OCI-LY7 (cell line): ENCODE data around the gene MIDN. TPM values are rescaled to one million over a fixed set of nuclear protein-coding genes. Genes with fewer than 3 reads are reported as not detected.

Experiments
- BruUV-seq: library from RNA; stranded (reverse); fragments of 400-500 nt; replicated peaks from 2 replicates; lab custom pipeline; 2021; lab: Mats Ljungman, UMichigan
- CTCF ChIA-PET: fragments of 300-600 bp; sonication (Branson Sonifier 250); formaldehyde crosslinking; loops from one replicate; lab custom pipeline; 2022; ENCODE audit warnings: antibody characterized with exemption; ENCODE audit not compliant: unreplicated experiment; lab: Charles Lee
- POLR2A ChIA-PET: fragments of 300-600 bp; sonication (Branson Sonifier 250); formaldehyde crosslinking; loops from one replicate; lab custom pipeline; 2022; ENCODE audit warnings: antibody characterized with exemption; lab: Charles Lee
- DNase-seq: peaks from one replicate; pipeline ENCODE4 v3.0.0-alpha.2; 2015; ENCODE audit warnings: low spot score
- H2AFZ ChIP-seq: fragments of 200-600 bp; sonication (generic), shearing (Covaris generic); 2 replicates; pipeline ENCODE4 v1.6.1; 2014; ENCODE audit warnings: mild to moderate bottlenecking, antibody characterized with exemption, low read length, moderate library complexity
- H3K27ac ChIP-seq: fragments of 200-600 bp; sonication (generic); 2 replicates; pipeline ENCODE4 v1.5.1; 2014; ENCODE audit warnings: mixed run types, low read depth, mild to moderate bottlenecking, moderate library complexity, low read length, inconsistent platforms; ENCODE audit not compliant: poor library complexity, severe bottlenecking
- H3K36me3 ChIP-seq: fragments of 200-600 bp; sonication (generic); 2 replicates; pipeline ENCODE4 v1.6.1; 2014; ENCODE audit warnings: mild to moderate bottlenecking, antibody characterized with exemption, low read length, moderate library complexity, mixed read lengths; ENCODE audit not compliant: insufficient read depth
- H3K4me1 ChIP-seq: fragments of 200-600 bp; sonication (generic); 2 replicates; pipeline ENCODE4 v1.5.1; 2014; ENCODE audit warnings: mild to moderate bottlenecking, low read length; ENCODE audit not compliant: insufficient read depth, poor library complexity, severe bottlenecking
- H3K4me2 ChIP-seq: fragments of 200-600 bp; sonication (generic); 2 replicates; pipeline ENCODE4 v1.6.1; 2014; ENCODE audit warnings: mild to moderate bottlenecking, low read length
- H3K4me3 ChIP-seq: fragments of 200-600 bp; sonication (generic); 2 replicates; pipeline ENCODE4 v1.5.1; 2014; ENCODE audit warnings: mild to moderate bottlenecking, low read depth, low read length; ENCODE audit not compliant: poor library complexity, severe bottlenecking
- H3K79me2 ChIP-seq: fragments of 200-600 bp; sonication (generic); 2 replicates; pipeline ENCODE4 v1.6.1; 2016; ENCODE audit warnings: low read depth, mild to moderate bottlenecking, low read length, moderate library complexity, mixed read lengths; ENCODE audit not compliant: insufficient read depth
- H3K9me2 ChIP-seq: fragments of 200-600 bp; sonication (generic); 2 replicates; pipeline ENCODE4 v1.6.1; 2016; ENCODE audit warnings: mild to moderate bottlenecking, low read length, mixed read lengths; ENCODE audit not compliant: insufficient read depth
- H3K9me3 ChIP-seq: fragments of 200-600 bp; sonication (generic); 2 replicates; pipeline ENCODE4 v1.6.1; 2014; ENCODE audit warnings: mild to moderate bottlenecking, mixed run types, low read length, mixed read lengths
- H4K20me1 ChIP-seq: fragments of 200-600 bp; sonication (generic); 2 replicates; pipeline ENCODE4 v1.6.1; 2014; ENCODE audit warnings: mild to moderate bottlenecking, antibody characterized with exemption, low read length, moderate library complexity, mixed read lengths; ENCODE audit not compliant: insufficient read depth
- EZH2phosphoT487 ChIP-seq: fragments of 200-600 bp; sonication (generic); IDR thresholded peaks from 2 replicates; pipeline ENCODE4 v1.6.1; 2018; ENCODE audit warnings: low read depth, borderline replicate concordance, mild to moderate bottlenecking, mixed run types, antibody characterized with exemption, low read length, moderate library complexity, mixed read lengths
- intact Hi-C: fragments of 100-400 bp; cut with micrococcal nuclease; formaldehyde crosslinking; loops from one replicate; pipeline ENCODE4 v1.10.0; 2022; ENCODE audit not compliant: unreplicated experiment
- total RNA-seq, 2 experiments: library from RNA; depleted of rRNA in 1 of 2; stranded (reverse); fragments of >200 nt in 1 of 2; shearing (Covaris generic) in 1 of 2; gene quantifications; 2 replicates each; pipeline ENCODE4 v1.2.3, GENCODE V29; 2014 to 2022
- TF ChIP-seq, protein P1 (sequence below): fragments of 200-600 bp; sonication (generic); conservative IDR thresholded peaks from 2 replicates; pipeline ENCODE4 v1.5.1; 2014; ENCODE audit warnings: mild to moderate bottlenecking, antibody characterized with exemption, low read length, moderate library complexity, mixed read lengths

Gene MIDN
- total RNA-seq, 2 experiments from 2014 or later = 20.3 to 70.9 TPM

DNA sequence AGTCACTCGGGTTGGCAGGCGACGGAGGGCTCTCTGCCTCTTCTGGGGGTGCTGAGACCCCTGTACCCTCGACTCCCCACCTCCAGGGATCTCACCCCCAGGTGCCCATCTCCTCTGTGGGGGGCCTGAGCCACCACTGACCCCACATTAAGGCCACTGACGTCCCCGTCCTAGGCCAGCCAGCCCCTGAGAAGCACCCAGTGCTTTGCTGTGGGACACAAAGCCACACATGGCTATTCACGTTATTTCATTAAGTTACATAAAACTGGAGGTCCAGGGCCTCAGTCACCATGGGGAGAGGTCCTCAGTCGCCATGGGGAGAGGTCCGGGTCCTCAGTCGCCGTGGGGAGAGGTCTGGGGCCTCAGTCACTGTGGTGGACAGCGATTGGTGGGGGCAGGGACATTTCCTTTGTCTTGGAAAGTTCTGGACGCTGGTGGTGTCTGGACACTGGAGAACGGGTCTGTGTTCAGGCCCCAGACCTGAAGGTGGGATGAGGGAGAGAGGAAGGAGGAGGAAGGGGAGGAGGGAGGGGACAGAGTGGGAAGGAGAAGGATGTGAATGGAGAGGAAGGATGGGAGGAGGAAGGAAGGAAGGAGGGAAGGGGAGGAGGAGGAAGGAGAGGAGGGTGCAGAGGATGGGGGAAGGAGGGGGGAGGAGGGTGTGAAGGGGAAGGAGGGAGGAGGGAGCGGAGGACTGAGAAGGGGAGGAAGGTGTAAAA is 33.3 kb downstream of the MIDN start:
- Histone ChIP-seq H3K27ac (no peak overlapping the region), H3K36me3 (peaks cover 43% of the 10 kb centered on the region), H3K4me1 (peaks cover 7% of the 10 kb centered on the region), H4K20me1 (no peaks in the 10 kb centered on the region), H2AFZ (no peak overlapping the region), H3K4me2 (no peak overlapping the region), H3K9me2 (no peaks in the 10 kb centered on the region), H3K4me3 (no peak overlapping the region), H3K79me2 (peaks cover 10% of the 10 kb centered on the region; the same call in 1 of the 2 replicates), H3K9me3 (no peaks in the 10 kb centered on the region)
- no peak for DNase-seq
- BruUV-seq = no TSS peak
- TF ChIP-seq, protein P1, sequence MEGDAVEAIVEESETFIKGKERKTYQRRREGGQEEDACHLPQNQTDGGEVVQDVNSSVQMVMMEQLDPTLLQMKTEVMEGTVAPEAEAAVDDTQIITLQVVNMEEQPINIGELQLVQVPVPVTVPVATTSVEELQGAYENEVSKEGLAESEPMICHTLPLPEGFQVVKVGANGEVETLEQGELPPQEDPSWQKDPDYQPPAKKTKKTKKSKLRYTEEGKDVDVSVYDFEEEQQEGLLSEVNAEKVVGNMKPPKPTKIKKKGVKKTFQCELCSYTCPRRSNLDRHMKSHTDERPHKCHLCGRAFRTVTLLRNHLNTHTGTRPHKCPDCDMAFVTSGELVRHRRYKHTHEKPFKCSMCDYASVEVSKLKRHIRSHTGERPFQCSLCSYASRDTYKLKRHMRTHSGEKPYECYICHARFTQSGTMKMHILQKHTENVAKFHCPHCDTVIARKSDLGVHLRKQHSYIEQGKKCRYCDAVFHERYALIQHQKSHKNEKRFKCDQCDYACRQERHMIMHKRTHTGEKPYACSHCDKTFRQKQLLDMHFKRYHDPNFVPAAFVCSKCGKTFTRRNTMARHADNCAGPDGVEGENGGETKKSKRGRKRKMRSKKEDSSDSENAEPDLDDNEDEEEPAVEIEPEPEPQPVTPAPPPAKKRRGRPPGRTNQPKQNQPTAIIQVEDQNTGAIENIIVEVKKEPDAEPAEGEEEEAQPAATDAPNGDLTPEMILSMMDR = no peak
- TF ChIP-seq EZH2phosphoT487 = no peak
- ChIA-PET POLR2A (no interaction called here), CTCF (no interaction called here)
- intact Hi-C loops = no loop called here

DNA sequence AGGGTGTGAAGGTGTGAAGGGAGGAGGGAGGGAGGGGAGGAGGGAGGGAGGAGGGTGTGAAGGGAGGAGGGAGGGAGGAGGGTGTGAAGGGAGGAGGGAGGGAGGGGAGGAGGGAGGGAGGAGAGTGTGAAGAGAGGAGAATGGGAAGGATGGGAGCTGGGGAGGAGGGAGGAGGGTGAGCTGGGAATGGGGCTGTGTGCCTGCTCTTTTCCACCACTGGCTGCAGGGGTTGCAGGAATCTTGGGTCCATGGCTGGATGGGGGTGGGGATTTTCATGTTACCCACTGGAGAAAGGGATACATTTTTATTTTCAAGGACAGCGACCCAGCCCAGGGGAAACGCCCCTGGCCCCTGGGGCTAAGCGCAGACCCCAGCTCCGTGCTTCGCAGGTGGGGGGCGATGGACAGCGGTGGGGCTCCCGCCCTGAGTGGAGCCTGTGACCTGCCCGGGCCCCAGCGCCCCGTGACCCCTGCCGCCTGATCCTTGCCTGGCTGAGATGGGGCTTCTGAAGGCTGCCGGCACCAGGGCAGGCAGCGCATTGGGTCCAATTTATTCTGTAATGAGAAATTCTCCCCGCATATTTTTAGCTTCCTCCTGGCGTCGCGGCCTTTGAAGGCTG is 34.3 kb downstream of the MIDN start:
- no peaks in the 10 kb centered on the region for H3K9me2 ChIP-seq
- H3K4me2 ChIP-seq = no peak overlapping the region
- H3K79me2 ChIP-seq = no peaks in the 10 kb centered on the region
- no peak overlapping the region for H3K27ac ChIP-seq
- no peak for DNase-seq
- POLR2A ChIA-PET = no interaction called here
- no peaks in the 10 kb centered on the region for H4K20me1 ChIP-seq
- intact Hi-C loops = no loop called here
- H3K4me1 ChIP-seq = no peaks in the 10 kb centered on the region
- H3K4me3 ChIP-seq = no peak overlapping the region
- CTCF ChIA-PET = no interaction called here
- H2AFZ ChIP-seq = no peak overlapping the region
- TF ChIP-seq, protein P1 = no peak
- TF ChIP-seq EZH2phosphoT487 = no peak
- peaks cover 34% of the 10 kb centered on the region for H3K36me3 ChIP-seq
- no TSS peak for BruUV-seq
- no peaks in the 10 kb centered on the region for H3K9me3 ChIP-seq
